Right cardiac atrium (tissue), 5 donors: ENCODE measurements around the gene STAT2. TPM values are rescaled to one million over a fixed set of nuclear protein-coding genes. Genes with fewer than 3 reads are reported as not detected.
"Not testable (repeated sequence)": the region's sequence is repeated elsewhere in the genome, so short reads cannot be mapped to it uniquely, and the experiment has no call there.

Source experiments
- ATAC-seq, 2 donors: fragments of 200-7000 bp; cut with Tn5 transposase; one replicate each; pipeline versions ENCODE4 v1.8.0 to v1.9.1; 2020; ENCODE audit warnings: moderate library complexity in 2 of 2, mild to moderate bottlenecking in 1 of 2
- DNase-seq, 3 donors: peaks; one replicate each; pipeline ENCODE4 v3.0.0-alpha.2; 2020
- H3K27ac ChIP-seq: one replicate; pipeline ENCODE4 v1.5.1; 2013; ENCODE audit warnings: mild to moderate bottlenecking, low read length, control low read depth, moderate library complexity
- H3K27me3 ChIP-seq: one replicate; pipeline ENCODE4 v1.6.1; 2013; ENCODE audit not compliant: control insufficient read depth, insufficient read depth
- H3K4me1 ChIP-seq: one replicate; pipeline ENCODE4 v1.6.1; 2013; ENCODE audit warnings: low read length; ENCODE audit not compliant: control insufficient read depth, insufficient read depth
- H3K4me3 ChIP-seq: one replicate; pipeline ENCODE4 v1.5.1; 2013; ENCODE audit warnings: low read length, control low read depth
- H3K9me3 ChIP-seq: one replicate; pipeline ENCODE4 v1.6.1; 2013; ENCODE audit warnings: low read length; ENCODE audit not compliant: control insufficient read depth
- WGBS: extraction: QIAGEN DNeasy Blood & Tissue Kit; methylation state at CpG from one replicate; pipeline ENCODE4 v1.1.7; 2013; 5-methylcytosine and 5-hydroxymethylcytosine counted together
- intact Hi-C, 4 donors: fragments of 100-400 bp; cut with DNase I; formaldehyde crosslinking; loops; one replicate each; pipeline versions ENCODE4 v1.11.0 to v1.14.0; 2022 to 2023
- polyA plus RNA-seq: library from polyadenylated mRNA; stranded (reverse); fragments of 200-250 nt; gene quantifications from one replicate; pipeline ENCODE4 v1.2.3, GENCODE V29; 2013
- total RNA-seq, 4 donors: library from RNA; stranded (reverse); fragmentation: NEBNext Ultra II Directional; extraction: Animal tissue kit (Norgen Biotek cat#: 25700); gene quantifications; one replicate each; pipeline ENCODE4 v1.2.1, GENCODE V29; 2021
- donor health status: healthy with polysubstance abuse.
- donor health status: DM: no; HTN: yes; CAD: no.
- donor health status: DM: no; HTN: no; CAD: no.
- donor health status: DM: no; HTN: yes; CAD: no; lungs with severe emphysema.
- donor health status: DM: yes; HTN: yes; CAD: no.

STAT2 gene
- total and polyA plus RNA-seq, 5 donors, result 29.9 to 67.6 (median 50.7) TPM

- intact Hi-C loops, result loop anchor here in 1 of 4 donors (10.0 kb wide), 1 partner anchor 127 kb away; the partner anchor contains the start of gene SPRYD4
- Histone ChIP-seq H3K27me3 (no peaks in the 10 kb centered on the region), H3K4me1 (peaks cover 4% of the 10 kb centered on the region), H3K9me3 (no peaks in the 10 kb centered on the region), H3K27ac (no peak overlapping the region), H3K4me3 (no peak overlapping the region)
- ATAC-seq, result no peak
- DNase-seq, result no peak
- WGBS, result 81% methylated on average over 8 of the region's 8 CpGs
Measured at GRCh38 chr12:56337753-56338251, 22.1 kb downstream of the STAT2 start.

GRCh38 chr12:56336361-56337167, 23.3 kb downstream of the STAT2 start:
- intact Hi-C loops, result loop anchor here in 1 of 4 donors (10.0 kb wide), 1 partner anchor 128 kb away; the partner anchor contains the start of gene SPRYD4
- no peak overlapping the region for H3K4me3 ChIP-seq
- 81% methylated on average over 9 of the region's 9 CpGs for WGBS

GRCh38 chr12:56335527-56335926, 24.4 kb downstream of the STAT2 start:
- not testable (repeated sequence) for ATAC-seq, DNase-seq

More at GRCh38 chr12:56336361-56337167, 23.3 kb downstream of the STAT2 start:
- Histone ChIP-seq H3K9me3 (no peaks in the 10 kb centered on the region), H3K27ac (no peak overlapping the region), H3K4me1 (peaks cover 7% of the 10 kb centered on the region), H3K27me3 (no peaks in the 10 kb centered on the region)
- DNase-seq (no peak), ATAC-seq (no peak)

GRCh38 chr12:56334490-56334793, 25.5 kb downstream of the STAT2 start:
- intact Hi-C loops, result loop anchor here in 1 of 4 donors (10.0 kb wide), 1 partner anchor 130 kb away; the partner anchor contains the start of gene SPRYD4
- ATAC-seq (no peak), DNase-seq (no peak)
- H3K27ac ChIP-seq, result peak overlapping the region; percentile 96
- 9% methylated on average over 6 of the region's 6 CpGs for WGBS
- no peaks in the 10 kb centered on the region for H3K27me3 ChIP-seq
- H3K4me3 ChIP-seq, result peak overlapping the region; percentile 77
- H3K4me1 ChIP-seq, result peaks cover 7% of the 10 kb centered on the region
- H3K9me3 ChIP-seq, result no peaks in the 10 kb centered on the region

More at GRCh38 chr12:56335527-56335926, 24.4 kb downstream of the STAT2 start:
- not testable (repeated sequence) for H3K27me3 ChIP-seq, H3K4me1 ChIP-seq, H3K27ac ChIP-seq, H3K4me3 ChIP-seq, H3K9me3 ChIP-seq
- intact Hi-C loops, result loop anchor here in 1 of 4 donors (10.0 kb wide), 1 partner anchor 129 kb away; the partner anchor contains the start of gene SPRYD4
- 94% methylated on average over 8 of the region's 8 CpGs for WGBS

GRCh38 chr12:56333679-56334489, 26.0 kb downstream of the STAT2 start, which contains the start of gene PAN2:
Gene PAN2 (minus strand): TSS chr12:56334000. CDS start chr12:56333094, 906 bp downstream.
- no peaks in the 10 kb centered on the region for H3K9me3 ChIP-seq
- intact Hi-C loops, result loop anchor here in 1 of 4 donors (10.0 kb wide), 1 partner anchor 131 kb away; the partner anchor contains the start of gene SPRYD4
- under 1% methylated on average over 45 of the region's 45 CpGs for WGBS

GRCh38 chr12:56333197-56333678, 26.7 kb downstream of the STAT2 start:
- peak; percentile 1 to 7 for ATAC-seq
- intact Hi-C loops, result loop anchor here in 1 of 4 donors (10.0 kb wide), 1 partner anchor 132 kb away; the partner anchor contains the start of gene SPRYD4
- 24% methylated on average over 8 of the region's 8 CpGs for WGBS

More at GRCh38 chr12:56333679-56334489, 26.0 kb downstream of the STAT2 start, which contains the start of gene PAN2:
- H3K27me3 ChIP-seq, result no peaks in the 10 kb centered on the region
- peak; percentile 97 to 98 (median 98) for DNase-seq
- H3K4me3 ChIP-seq, result peak within 1 kb of the TSS; percentile 77
- H3K27ac ChIP-seq, result peak within 1 kb of the TSS; percentile 96
- H3K4me1 ChIP-seq, result peaks cover 7% of the 10 kb centered on the region
- peak; percentile 99 for ATAC-seq

GRCh38 chr12:56332512-56333196, 27.3 kb downstream of the STAT2 start:
- H3K9me3 ChIP-seq, result no peaks in the 10 kb centered on the region
- peak overlapping the region; percentile 77 for H3K4me3 ChIP-seq
- H3K4me1 ChIP-seq, result peaks cover 7% of the 10 kb centered on the region
- intact Hi-C loops, result loop anchor here in 1 of 4 donors (10.0 kb wide), 1 partner anchor 132 kb away; the partner anchor contains the start of gene SPRYD4
- H3K27me3 ChIP-seq, result no peaks in the 10 kb centered on the region
- ATAC-seq (peak in 1 of 2 donors; percentile 5), DNase-seq (no peak)
- 89% methylated on average over 11 of the region's 11 CpGs for whole genome bisulfite sequencing
- H3K27ac ChIP-seq, result peak overlapping the region; percentile 96

More at GRCh38 chr12:56333197-56333678, 26.7 kb downstream of the STAT2 start:
- Histone ChIP-seq H3K9me3 (no peaks in the 10 kb centered on the region), H3K27me3 (no peaks in the 10 kb centered on the region), H3K4me1 (peaks cover 7% of the 10 kb centered on the region), H3K27ac (peak overlapping the region; percentile 96), H3K4me3 (peak overlapping the region; percentile 77)
- no peak for DNase-seq

- no peak overlapping the region for H3K4me3 ChIP-seq
- no peak overlapping the region for H3K27ac ChIP-seq
- H3K27me3 ChIP-seq, result no peaks in the 10 kb centered on the region
- 94% methylated on average over 7 of the region's 7 CpGs for WGBS
- no peaks in the 10 kb centered on the region for H3K9me3 ChIP-seq
- ATAC-seq (no peak), DNase-seq (no peak)
- intact Hi-C loops, result loop anchor here in 1 of 4 donors (10.0 kb wide), 1 partner anchor 134 kb away; the partner anchor contains the start of gene SPRYD4
- peaks cover 7% of the 10 kb centered on the region for H3K4me1 ChIP-seq
Measured at GRCh38 chr12:56330936-56331490, 28.9 kb downstream of the STAT2 start.

GRCh38 chr12:56326533-56326932, 33.4 kb downstream of the STAT2 start:
- DNase-seq, result no peak
- WGBS, result 66% methylated on average over 6 of the region's 6 CpGs
- H3K4me3 ChIP-seq, result no peak overlapping the region
- no peaks in the 10 kb centered on the region for H3K4me1 ChIP-seq
- no peaks in the 10 kb centered on the region for H3K9me3 ChIP-seq
- no peaks in the 10 kb centered on the region for H3K27me3 ChIP-seq
- peak; percentile 9 to 23 for ATAC-seq
- intact Hi-C loops, result no loop called here
- no peak overlapping the region for H3K27ac ChIP-seq
